GM12891 (cell line): ENCODE measurements around the gene KRTAP23-1.

Experiments used
- DNase-seq: peaks from one replicate; pipeline ENCODE4 v3.0.0; 2011; ENCODE audit warnings: low spot score; ENCODE audit not compliant: insufficient read length
- FAIRE-seq: peaks from 2 replicates; lab custom pipeline; 2011; peaks lifted over from hg19 to GRCh38; lab: Jason Lieb, UNC
- PAX5 ChIP-seq: IDR thresholded peaks from 2 replicates; pipeline ENCODE4 v1.6.1; 2011; ENCODE audit warnings: low read length, moderate library complexity, mild to moderate bottlenecking; ENCODE audit not compliant: insufficient read depth, severe bottlenecking
- POLR2A ChIP-seq: IDR thresholded peaks from 2 replicates; pipeline ENCODE4 v1.6.1; 2011; ENCODE audit warnings: low read depth, low read length, control low read depth
- POLR2AphosphoS5 ChIP-seq: IDR thresholded peaks from 2 replicates; pipeline ENCODE4 v1.6.1; 2011; ENCODE audit warnings: low read depth, low read length, control low read depth
- POU2F2 ChIP-seq: IDR thresholded peaks from 2 replicates; pipeline ENCODE4 v1.6.1; 2011; ENCODE audit warnings: low read depth, mild to moderate bottlenecking, control low read depth, low read length, moderate library complexity
- SPI1 ChIP-seq: IDR thresholded peaks from 2 replicates; pipeline ENCODE4 v1.6.1; 2011; ENCODE audit warnings: low read depth, low read length, control low read depth
- TAF1 ChIP-seq: IDR thresholded peaks from 2 replicates; pipeline ENCODE4 v1.6.1; 2011; ENCODE audit warnings: low read depth, low read length, control low read depth

The KRTAP23-1 gene

GRCh38 chr21:30345014-30345413 is 3.4 kb downstream of the KRTAP23-1 start:
- FAIRE-seq = no peak
- DNase-seq = no peak
- no peak for TF ChIP-seq POLR2A
- no peak for TF ChIP-seq TAF1
- TF ChIP-seq POU2F2 = no peak
- TF ChIP-seq SPI1 = no peak
- TF ChIP-seq PAX5 = no peak
- TF ChIP-seq POLR2AphosphoS5 = no peak

GRCh38 chr21:30340714-30341573 is 7.5 kb downstream of the KRTAP23-1 start:
- DNase-seq (peak; percentile 1), FAIRE-seq (no peak)
- TF ChIP-seq TAF1 = no peak
- no peak for TF ChIP-seq POU2F2
- TF ChIP-seq PAX5 = no peak
- no peak for TF ChIP-seq POLR2A
- no peak for TF ChIP-seq SPI1
- no peak for TF ChIP-seq POLR2AphosphoS5

DNA sequence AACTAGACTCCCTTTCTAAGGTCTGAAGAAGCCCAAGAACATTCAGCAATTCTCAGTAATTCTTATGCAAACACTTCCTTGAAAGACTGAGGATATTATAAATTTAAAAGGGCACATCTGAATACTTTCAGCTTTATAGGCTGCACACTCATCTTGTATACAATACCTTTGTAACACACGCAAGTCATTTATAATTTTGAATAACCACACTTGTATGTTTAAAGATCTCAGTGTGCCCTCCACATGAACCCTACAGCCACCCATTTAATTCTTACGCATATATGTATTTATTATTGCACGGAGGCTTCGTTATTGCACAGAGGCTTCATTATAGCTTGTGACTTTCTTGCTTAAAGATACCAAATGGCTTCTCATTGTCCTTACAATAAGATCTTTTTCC is 9.7 kb downstream of the KRTAP23-1 start:
- DNase-seq (no peak), FAIRE-seq (no peak)
- TF ChIP-seq POLR2A (no peak), TAF1 (no peak), POLR2AphosphoS5 (no peak), PAX5 (no peak), POU2F2 (no peak), SPI1 (no peak)

GRCh38 chr21:30337772-30338171 is 10.6 kb downstream of the KRTAP23-1 start:
- TF ChIP-seq POU2F2 (no peak), PAX5 (no peak), POLR2A (no peak), SPI1 (no peak), TAF1 (no peak), POLR2AphosphoS5 (no peak)
- no peak for FAIRE-seq
- no peak for DNase-seq

DNA sequence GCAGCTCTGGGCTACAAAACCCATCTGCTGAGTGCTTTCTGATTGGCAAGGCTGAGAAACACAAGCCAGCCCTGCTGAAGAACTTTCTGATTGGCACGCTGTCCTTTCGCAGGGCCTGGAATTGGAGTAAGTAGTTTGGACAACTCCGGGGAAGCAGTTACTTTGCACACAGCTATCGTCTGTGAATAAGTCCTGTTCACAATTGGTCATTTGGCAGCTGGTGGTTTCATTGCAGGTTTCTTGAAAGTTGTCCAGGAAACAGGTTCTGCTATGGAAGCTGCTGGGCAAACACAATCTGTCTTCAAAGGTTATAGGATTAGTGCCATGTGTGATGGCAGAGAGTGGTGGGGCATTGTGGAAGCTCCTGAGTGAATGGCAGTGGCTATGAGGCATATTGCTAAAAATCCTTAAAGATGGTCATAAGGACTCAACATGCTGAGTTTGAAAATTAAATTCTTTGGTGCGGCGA is 11.1 kb downstream of the KRTAP23-1 start, which contains the start of gene KRTAP27-1:
TSS of gene KRTAP27-1 (minus strand) at position 419 of the 469 bp plus-strand sequence. CDS start at position 393, 26 bp downstream.
- FAIRE-seq (no peak), DNase-seq (no peak)
- TF ChIP-seq POU2F2 = no peak
- no peak for TF ChIP-seq POLR2A
- TF ChIP-seq TAF1 = no peak
- TF ChIP-seq POLR2AphosphoS5 = no peak
- no peak for TF ChIP-seq SPI1
- TF ChIP-seq PAX5 = no peak

GRCh38 chr21:30336596-30336995 is 11.8 kb downstream of the KRTAP23-1 start:
- no peak for FAIRE-seq
- no peak for DNase-seq
- TF ChIP-seq TAF1 = no peak
- no peak for TF ChIP-seq POLR2A
- TF ChIP-seq POU2F2 = no peak
- TF ChIP-seq SPI1 = no peak
- TF ChIP-seq PAX5 = no peak
- TF ChIP-seq POLR2AphosphoS5 = no peak

GRCh38 chr21:30333736-30334135 is 14.7 kb downstream of the KRTAP23-1 start:
- TF ChIP-seq POLR2AphosphoS5 (no peak), PAX5 (no peak), TAF1 (no peak), SPI1 (no peak), POLR2A (no peak), POU2F2 (no peak)
- DNase-seq (no peak), FAIRE-seq (no peak)

GRCh38 chr21:30332681-30333080 is 15.7 kb downstream of the KRTAP23-1 start:
- no peak for FAIRE-seq
- no peak for DNase-seq
- TF ChIP-seq POU2F2 (no peak), SPI1 (no peak), PAX5 (no peak), POLR2A (no peak)

DNA sequence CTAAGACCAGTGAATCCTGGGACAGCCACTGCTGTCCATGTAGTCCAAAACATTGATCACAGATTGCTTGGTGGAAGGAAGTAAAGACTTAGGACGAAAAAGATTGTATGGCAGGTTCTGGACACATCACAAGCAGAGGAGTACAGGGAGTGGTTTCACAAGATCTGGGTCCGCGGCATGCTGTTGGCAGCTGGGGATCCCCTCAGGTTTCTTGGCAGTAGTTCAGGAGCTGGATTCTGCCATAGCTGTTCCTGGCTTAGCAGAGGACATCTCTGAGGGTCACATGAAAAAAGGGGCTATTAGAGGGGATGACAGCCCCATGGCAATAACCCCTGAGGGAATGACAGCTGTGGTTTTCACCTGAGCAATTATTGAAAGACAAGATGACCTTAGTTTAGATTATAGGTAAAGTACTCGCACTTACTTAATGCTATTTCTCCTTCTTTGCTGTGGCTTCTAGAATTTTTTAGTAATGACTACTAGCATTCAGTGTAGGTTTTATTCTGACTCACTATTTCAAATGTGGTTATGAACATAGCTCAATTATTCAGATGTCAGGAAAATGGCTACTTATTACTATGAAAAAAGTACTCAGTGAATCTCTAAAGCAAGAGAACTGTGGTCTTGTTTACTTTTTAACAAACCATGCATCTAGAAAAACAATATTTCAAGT is 19.1 kb downstream of the KRTAP23-1 start:
- no peak for DNase-seq
- no peak for FAIRE-seq
- TF ChIP-seq POU2F2 (no peak), SPI1 (no peak), TAF1 (no peak), POLR2AphosphoS5 (no peak), PAX5 (no peak), POLR2A (no peak)
